ENCODE data around the gene REM2. TPM values are rescaled to one million over a fixed set of nuclear protein-coding genes. Genes with fewer than 3 reads are reported as not detected.

The REM2 gene
- polyA plus RNA-seq, 1 of the 3 experiments (the other 2 are of a cell fraction) = 0.26 TPM

DNA sequence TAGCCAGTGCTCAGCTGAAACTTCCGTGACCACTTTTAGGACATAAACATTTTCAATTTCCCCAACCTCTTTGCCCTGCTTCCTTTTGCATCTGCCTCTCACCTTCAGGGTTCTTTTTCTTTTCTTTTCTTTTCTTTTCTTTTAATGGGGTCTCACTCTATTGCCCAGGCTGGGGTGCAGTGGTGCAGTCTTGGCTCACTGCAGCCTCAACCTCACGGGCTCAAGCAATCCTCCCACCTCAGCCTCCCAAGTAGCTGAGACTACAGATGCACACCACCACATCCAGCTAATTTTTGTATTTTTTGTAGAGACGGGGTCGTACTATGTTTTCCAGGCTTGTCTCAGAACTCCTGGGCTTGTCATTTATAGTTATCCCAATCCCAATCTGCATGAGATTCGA, 16.1 kb upstream of the REM2 start (continued):
- TF ChIP-seq, protein P1, sequence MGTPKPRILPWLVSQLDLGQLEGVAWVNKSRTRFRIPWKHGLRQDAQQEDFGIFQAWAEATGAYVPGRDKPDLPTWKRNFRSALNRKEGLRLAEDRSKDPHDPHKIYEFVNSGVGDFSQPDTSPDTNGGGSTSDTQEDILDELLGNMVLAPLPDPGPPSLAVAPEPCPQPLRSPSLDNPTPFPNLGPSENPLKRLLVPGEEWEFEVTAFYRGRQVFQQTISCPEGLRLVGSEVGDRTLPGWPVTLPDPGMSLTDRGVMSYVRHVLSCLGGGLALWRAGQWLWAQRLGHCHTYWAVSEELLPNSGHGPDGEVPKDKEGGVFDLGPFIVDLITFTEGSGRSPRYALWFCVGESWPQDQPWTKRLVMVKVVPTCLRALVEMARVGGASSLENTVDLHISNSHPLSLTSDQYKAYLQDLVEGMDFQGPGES (IDR thresholded peaks at IDR 0.05; ENCODE audit: low read depth, low read length) = no peak
- TF ChIP-seq NFIC (IDR thresholded peaks at IDR 0.05; ENCODE audit: borderline replicate concordance) = no peak

DNA sequence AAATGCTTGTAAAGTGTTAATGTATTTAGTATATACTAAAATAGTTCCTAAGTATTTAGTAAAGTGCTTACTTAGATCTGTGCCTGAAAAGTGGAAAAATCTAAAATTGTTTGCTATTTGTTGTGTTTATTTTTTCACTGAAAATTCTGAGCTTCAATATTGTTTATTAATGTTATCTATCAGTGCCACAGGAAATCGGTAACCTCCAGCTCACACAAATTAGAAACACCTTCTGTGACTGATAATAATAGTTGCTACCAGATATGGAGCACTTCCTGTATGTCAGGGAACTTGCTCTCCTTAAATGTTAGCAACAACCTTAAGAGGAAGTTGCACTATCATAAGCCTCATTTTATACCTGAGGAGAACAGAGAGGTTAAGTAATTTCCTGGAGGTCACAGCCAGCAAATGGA, 12.2 kb upstream of the REM2 start:
- whole genome bisulfite sequencing (ENCODE audit: low lambda C conversion rate) = 6% methylated on average over 1 of the region's 1 CpG
- no peaks in the 10 kb centered on the region for H4K20me1 ChIP-seq (ENCODE audit: insufficient read depth)
- H3K4me1 ChIP-seq (ENCODE audit: control insufficient read depth in 1 of 2, insufficient read depth in 2 of 2, low read depth in 1 of 2, low read length in 1 of 2) = peaks cover 8 to 17% of the 10 kb centered on the region in 2 experiments
- peaks cover 24% of the 10 kb centered on the region for H3F3A ChIP-seq (replicated peaks; ENCODE audit: insufficient read depth)
- no peaks in the 10 kb centered on the region for H3K9me3 ChIP-seq
- H3K9me2 ChIP-seq = no peaks in the 10 kb centered on the region
- peak overlapping the region; percentile 83 for H2AFZ ChIP-seq (ENCODE audit: low read depth)
- H3K36me3 ChIP-seq (replicated peaks in 1 of 2; ENCODE audit: control insufficient read depth in 1 of 2, insufficient read depth in 2 of 2, low read length in 1 of 2) = peaks cover 17 to 20% of the 10 kb centered on the region in 2 experiments
- no peak for DNase-seq
- peak overlapping the region; percentile 77 to 93 for H3K4me3 ChIP-seq (ENCODE audit: low read depth in 2 of 2, low read length in 1 of 2)
- H3K9ac ChIP-seq = peak overlapping the region; percentile 80
- ChIA-PET POLR2A (interaction anchor here (0.6 to 1.5 kb wide), 6 partner anchors 12 to 104 kb away, joined by 3 to 4 read pairs (median 3); partner anchors contain the start of genes OXA1L and REM2), CTCF (interaction anchor here (0.6 to 6.0 kb wide), 14 partner anchors 10 to 314 kb away, joined by 3 to 77 read pairs (median 4); partner anchors contain the start of genes DAD1 and PRMT5)
- no peaks in the 10 kb centered on the region for H3K27me3 ChIP-seq (ENCODE audit: insufficient read depth)
- peak overlapping the region; percentile 83 to 87 for H3K27ac ChIP-seq (ENCODE audit: low read depth in 2 of 2, low read length in 1 of 2)
- H3K4me2 ChIP-seq = peak overlapping the region; percentile 77
- TF ChIP-seq ELF1 (IDR thresholded peaks at IDR 0.05) = peak; percentile 29; the same call in 1 of the 2 replicates
- peak; percentile 41; the same call in 1 of the 2 replicates for TF ChIP-seq GABPA (IDR thresholded peaks at IDR 0.05; ENCODE audit: low read depth)
- no peak for TF ChIP-seq RAD21 (IDR thresholded peaks at IDR 0.05; ENCODE audit: low read length)
- TF ChIP-seq TAF1 (IDR thresholded peaks at IDR 0.05; ENCODE audit: borderline replicate concordance, low read depth, low read length) = 0 out of 2 replicates have a peak, but pooled peaks have one; percentile 42
- H3K79me2 ChIP-seq (ENCODE audit: insufficient read depth) = peaks cover 23% of the 10 kb centered on the region

DNA sequence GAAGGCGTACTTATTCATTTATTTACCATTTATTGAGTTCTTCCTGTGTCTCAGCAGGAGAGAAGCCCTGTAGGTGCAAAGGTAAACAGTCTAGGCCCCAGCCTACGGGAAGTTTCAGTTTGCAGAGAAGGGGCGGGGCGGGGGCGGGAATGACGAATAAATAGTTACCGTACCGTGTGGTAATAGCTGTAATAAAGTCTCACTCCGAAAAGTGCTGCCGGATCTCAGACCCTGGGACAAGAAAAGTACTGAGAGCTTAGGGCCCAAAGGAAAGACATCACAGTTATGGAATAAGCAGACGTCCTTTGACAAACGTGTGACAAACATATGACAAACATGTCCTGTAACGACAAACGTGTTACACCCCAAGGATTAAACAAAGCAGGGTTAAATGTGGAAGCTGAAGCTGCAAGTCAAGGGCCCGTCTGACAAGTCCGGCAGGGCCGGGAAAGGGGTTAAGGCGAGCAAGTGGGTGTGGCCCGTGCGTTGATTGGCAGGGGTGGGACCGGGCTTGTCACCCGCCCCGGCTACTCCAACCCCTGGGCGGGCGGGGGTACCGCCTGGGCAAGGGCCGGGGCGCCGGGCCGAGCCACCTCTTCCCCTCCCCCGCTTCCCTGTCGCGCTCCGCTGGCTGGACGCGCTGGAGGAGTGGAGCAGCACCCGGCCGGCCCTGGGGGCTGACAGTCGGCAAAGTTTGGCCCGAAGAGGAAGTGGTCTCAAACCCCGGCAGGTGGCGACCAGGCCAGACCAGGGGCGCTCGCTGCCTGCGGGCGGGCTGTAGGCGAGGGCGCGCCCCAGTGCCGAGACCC, 11.6 kb upstream of the REM2 start, which contains the start of gene LRP10:
Gene LRP10, plus strand, starts transcription at position 517 of the 809 bp plus-strand sequence. CDS start 564 bp downstream, outside the sequence.
- Histone ChIP-seq H3F3A (replicated peaks; ENCODE audit: insufficient read depth) (peaks cover 24% of the 10 kb centered on the region), H3K4me3 (ENCODE audit: low read depth in 2 of 2, low read length in 1 of 2) (peak within 1 kb of the TSS; percentile 77 to 93), H4K20me1 (ENCODE audit: insufficient read depth) (no peaks in the 10 kb centered on the region), H3K27ac (ENCODE audit: low read depth in 2 of 2, low read length in 1 of 2) (peak within 1 kb of the TSS; percentile 83 to 87), H3K9me2 (no peaks in the 10 kb centered on the region), H2AFZ (ENCODE audit: low read depth) (peak within 1 kb of the TSS; percentile 83), H3K9me3 (no peaks in the 10 kb centered on the region), H3K9ac (peak within 1 kb of the TSS; percentile 80), H3K79me2 (ENCODE audit: insufficient read depth) (peaks cover 23% of the 10 kb centered on the region), H3K36me3 (replicated peaks in 1 of 2; ENCODE audit: control insufficient read depth in 1 of 2, insufficient read depth in 2 of 2, low read length in 1 of 2) (peaks cover 23 to 26% of the 10 kb centered on the region in 2 experiments), H3K4me2 (peak within 1 kb of the TSS; percentile 77), H3K4me1 (ENCODE audit: control insufficient read depth in 1 of 2, insufficient read depth in 2 of 2, low read depth in 1 of 2, low read length in 1 of 2) (peaks cover 8 to 17% of the 10 kb centered on the region in 2 experiments), H3K27me3 (ENCODE audit: insufficient read depth) (no peaks in the 10 kb centered on the region)
- ChIA-PET POLR2A (interaction anchor here (0.6 to 1.9 kb wide), 7 partner anchors 12 to 105 kb away, joined by 3 to 7 read pairs (median 3); partner anchors contain the start of genes OXA1L and REM2), CTCF (interaction anchor here (0.6 to 6.0 kb wide), 21 partner anchors 11 to 481 kb away, joined by 3 to 77 read pairs (median 4); partner anchors contain the start of genes ACIN1, DAD1, PRMT5 and REM2)
- peak; percentile 93 for DNase-seq
- under 1% methylated on average over 22 of the region's 50 CpGs for WGBS (ENCODE audit: low lambda C conversion rate)
- TF ChIP-seq SMC3 (IDR thresholded peaks at IDR 0.05; ENCODE audit: low read depth, low read length) (no peak), RFX5 (IDR thresholded peaks at IDR 0.05; ENCODE audit: low read length) (no peak), MXI1 (IDR thresholded peaks at IDR 0.05; ENCODE audit: low read depth, low read length) (0 out of 2 replicates have a peak, but pooled peaks have one; percentile 22), SIN3A (IDR thresholded peaks at IDR 0.05; ENCODE audit: borderline replicate concordance, low read depth, low read length) (0 out of 2 replicates have a peak, but pooled peaks have one; percentile 16), FOXJ3 (CRISPR knock-in tag; IDR thresholded peaks at IDR 0.05) (0 out of 2 replicates have a peak, but pooled peaks have one; percentile 22), FOSL2 (IDR thresholded peaks at IDR 0.05; ENCODE audit: borderline replicate concordance, low read depth) (no peak), GABPA (IDR thresholded peaks at IDR 0.05; ENCODE audit: low read depth) (peak; percentile 4; the same call in 1 of the 2 replicates), POLR2AphosphoS5 (IDR thresholded peaks at IDR 0.05; ENCODE audit: low read depth, low read length) (peak; percentile 43; the same call in 1 of the 2 replicates), ELF1 (IDR thresholded peaks at IDR 0.05) (peak; percentile 18; the same call in 1 of the 2 replicates), GATA2 (CRISPR knock-in tag; IDR thresholded peaks at IDR 0.05) (no peak)
- TF ChIP-seq, protein P2, sequence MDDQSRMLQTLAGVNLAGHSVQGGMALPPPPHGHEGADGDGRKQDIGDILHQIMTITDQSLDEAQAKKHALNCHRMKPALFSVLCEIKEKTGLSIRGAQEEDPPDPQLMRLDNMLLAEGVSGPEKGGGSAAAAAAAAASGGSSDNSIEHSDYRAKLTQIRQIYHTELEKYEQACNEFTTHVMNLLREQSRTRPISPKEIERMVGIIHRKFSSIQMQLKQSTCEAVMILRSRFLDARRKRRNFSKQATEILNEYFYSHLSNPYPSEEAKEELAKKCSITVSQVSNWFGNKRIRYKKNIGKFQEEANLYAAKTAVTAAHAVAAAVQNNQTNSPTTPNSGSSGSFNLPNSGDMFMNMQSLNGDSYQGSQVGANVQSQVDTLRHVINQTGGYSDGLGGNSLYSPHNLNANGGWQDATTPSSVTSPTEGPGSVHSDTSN (IDR thresholded peaks at IDR 0.05) = peak; percentile 98
- TF ChIP-seq, protein P3, sequence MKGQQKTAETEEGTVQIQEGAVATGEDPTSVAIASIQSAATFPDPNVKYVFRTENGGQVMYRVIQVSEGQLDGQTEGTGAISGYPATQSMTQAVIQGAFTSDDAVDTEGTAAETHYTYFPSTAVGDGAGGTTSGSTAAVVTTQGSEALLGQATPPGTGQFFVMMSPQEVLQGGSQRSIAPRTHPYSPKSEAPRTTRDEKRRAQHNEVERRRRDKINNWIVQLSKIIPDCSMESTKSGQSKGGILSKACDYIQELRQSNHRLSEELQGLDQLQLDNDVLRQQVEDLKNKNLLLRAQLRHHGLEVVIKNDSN (IDR thresholded peaks at IDR 0.05; ENCODE audit: borderline replicate concordance, low read depth) = no peak; the same call in 1 of the 2 replicates
- TF ChIP-seq, protein P4, sequence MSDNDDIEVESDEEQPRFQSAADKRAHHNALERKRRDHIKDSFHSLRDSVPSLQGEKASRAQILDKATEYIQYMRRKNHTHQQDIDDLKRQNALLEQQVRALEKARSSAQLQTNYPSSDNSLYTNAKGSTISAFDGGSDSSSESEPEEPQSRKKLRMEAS (IDR thresholded peaks at IDR 0.05; ENCODE audit: low read depth) = peak; percentile 44
- TF ChIP-seq, protein P5, sequence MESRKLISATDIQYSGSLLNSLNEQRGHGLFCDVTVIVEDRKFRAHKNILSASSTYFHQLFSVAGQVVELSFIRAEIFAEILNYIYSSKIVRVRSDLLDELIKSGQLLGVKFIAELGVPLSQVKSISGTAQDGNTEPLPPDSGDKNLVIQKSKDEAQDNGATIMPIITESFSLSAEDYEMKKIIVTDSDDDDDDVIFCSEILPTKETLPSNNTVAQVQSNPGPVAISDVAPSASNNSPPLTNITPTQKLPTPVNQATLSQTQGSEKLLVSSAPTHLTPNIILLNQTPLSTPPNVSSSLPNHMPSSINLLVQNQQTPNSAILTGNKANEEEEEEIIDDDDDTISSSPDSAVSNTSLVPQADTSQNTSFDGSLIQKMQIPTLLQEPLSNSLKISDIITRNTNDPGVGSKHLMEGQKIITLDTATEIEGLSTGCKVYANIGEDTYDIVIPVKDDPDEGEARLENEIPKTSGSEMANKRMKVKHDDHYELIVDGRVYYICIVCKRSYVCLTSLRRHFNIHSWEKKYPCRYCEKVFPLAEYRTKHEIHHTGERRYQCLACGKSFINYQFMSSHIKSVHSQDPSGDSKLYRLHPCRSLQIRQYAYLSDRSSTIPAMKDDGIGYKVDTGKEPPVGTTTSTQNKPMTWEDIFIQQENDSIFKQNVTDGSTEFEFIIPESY (IDR thresholded peaks at IDR 0.05; ENCODE audit: borderline replicate concordance, low read depth) = no peak
